Neural progenitor cell (in vitro differentiated cells): ENCODE results near the gene DLG2.

Experiments used
- CTCF ChIP-seq: fragments of 200-600 bp; sonication (generic); IDR thresholded peaks from 2 replicates; pipeline ENCODE4 v1.5.1; 2017; ENCODE audit warnings: antibody characterized with exemption, mild to moderate bottlenecking
- EZH2 ChIP-seq: fragments of 200-600 bp; sonication (generic); IDR thresholded peaks from 2 replicates; pipeline ENCODE4 v1.6.1; 2017; ENCODE audit warnings: antibody characterized with exemption, mild to moderate bottlenecking, moderate library complexity

DNA sequence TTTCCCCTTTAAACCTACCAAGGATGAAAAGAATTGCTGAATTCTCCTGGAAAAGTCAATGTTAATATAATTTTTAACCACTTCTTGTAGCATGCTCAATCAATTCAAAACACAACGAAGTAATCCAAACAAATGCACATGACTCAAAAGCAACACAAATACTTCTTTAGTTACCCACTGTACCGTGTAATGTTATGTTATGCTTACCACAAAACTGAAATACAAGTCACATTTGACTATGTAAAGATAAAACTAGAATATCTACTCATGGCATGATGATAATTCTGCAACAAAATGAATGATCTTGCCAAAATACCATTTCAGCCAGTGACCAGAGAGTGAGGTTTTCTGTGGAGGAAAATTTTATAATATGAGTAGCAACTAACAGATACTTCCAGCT is 587.0 kb downstream of the DLG2 start:
- TF ChIP-seq CTCF = no peak
- no peak for TF ChIP-seq EZH2
